Coronary artery (tissue), 2 donors: Measurements from ENCODE around the gene FBXW12.

ENCODE experiments used
- DNase-seq: peaks from one replicate; pipeline ENCODE4 v3.0.0-alpha.2; 2017; ENCODE audit warnings: low spot score
- H3K27ac ChIP-seq, 2 donors: fragments of 200-600 bp; sonication (generic); one replicate each; pipeline ENCODE4 v1.5.1; 2016 to 2019
- H3K4me3 ChIP-seq: fragments of 200-600 bp; sonication (generic); 2 replicates; pipeline ENCODE4 v1.5.1; 2016; ENCODE audit warnings: mild to moderate bottlenecking, moderate library complexity
- CTCF ChIP-seq: fragments of 200-600 bp; sonication (generic); IDR thresholded peaks from one replicate; pipeline ENCODE4 v1.5.1; 2019; ENCODE audit warnings: antibody characterized with exemption

FBXW12 gene

GRCh38 chr3:48410205-48411040 is 38.4 kb downstream of the FBXW12 start:
- DNase-seq, result no peak

GRCh38 chr3:48411041-48411588 is 39.1 kb downstream of the FBXW12 start:
- no peak overlapping the region for H3K4me3 ChIP-seq
- H3K27ac ChIP-seq, result peak overlapping the region in 1 of 2 donors; percentile 85
- TF ChIP-seq CTCF, result no peak
- DNase-seq, result no peak

More at GRCh38 chr3:48410205-48411040, 38.4 kb downstream of the FBXW12 start:
- no peak for TF ChIP-seq CTCF
- Histone ChIP-seq H3K27ac (peak overlapping the region in 1 of 2 donors; percentile 11), H3K4me3 (no peak overlapping the region)

GRCh38 chr3:48411606-48412374 is 39.8 kb downstream of the FBXW12 start:
- Histone ChIP-seq H3K4me3 (no peak overlapping the region), H3K27ac (peak overlapping the region in 1 of 2 donors; percentile 85)
- DNase-seq, result no peak
- no peak for TF ChIP-seq CTCF

- no peak for DNase-seq
- Histone ChIP-seq H3K27ac (peak overlapping the region in 1 of 2 donors; percentile 85), H3K4me3 (no peak overlapping the region)
- TF ChIP-seq CTCF, result no peak
These were observed 40.5 kb downstream of the FBXW12 start for GRCh38 chr3:48412375-48413001.

- peak overlapping the region in 1 of 2 donors; percentile 85 for H3K27ac ChIP-seq
- no peak for TF ChIP-seq CTCF
- H3K4me3 ChIP-seq, result no peak overlapping the region
- peak; percentile 75 for DNase-seq
These were observed 41.1 kb downstream of the FBXW12 start for GRCh38 chr3:48413086-48413485.

GRCh38 chr3:48413611-48414010 is 41.6 kb downstream of the FBXW12 start:
- H3K27ac ChIP-seq, result peak overlapping the region in 1 of 2 donors; percentile 85
- DNase-seq, result no peak
- no peak overlapping the region for H3K4me3 ChIP-seq
- TF ChIP-seq CTCF, result no peak
